HEK293T (cell line): ENCODE measurements around the gene COLEC11.

Source experiments
- BHLHE40 ChIP-seq: fragments of 450-650 bp; IDR thresholded peaks from 2 replicates; pipeline ENCODE4 v1.6.1; 2016; ENCODE audit warnings: mild to moderate bottlenecking, moderate library complexity, borderline replicate concordance
- ELF4 ChIP-seq: fragments of 450-650 bp; IDR thresholded peaks from 2 replicates; pipeline ENCODE4 v1.6.1; 2017; ENCODE audit warnings: antibody characterized with exemption
- FOXA1 ChIP-seq: fragments of 450-650 bp; IDR thresholded peaks from 2 replicates; pipeline ENCODE4 v1.6.1; 2016; ENCODE audit warnings: mild to moderate bottlenecking
- FOXK2 ChIP-seq: fragments of 450-650 bp; IDR thresholded peaks from 2 replicates; pipeline ENCODE4 v1.6.1; 2016; ENCODE audit warnings: mild to moderate bottlenecking
- FOXM1 ChIP-seq: fragments of 450-650 bp; IDR thresholded peaks from 2 replicates; pipeline ENCODE4 v1.6.1; 2017; ENCODE audit warnings: mild to moderate bottlenecking, borderline replicate concordance
- NFRKB ChIP-seq: fragments of 450-650 bp; IDR thresholded peaks from 2 replicates; pipeline ENCODE4 v1.6.1; 2016; ENCODE audit warnings: mild to moderate bottlenecking, moderate library complexity
- SP1 ChIP-seq: fragments of 450-650 bp; IDR thresholded peaks from 2 replicates; pipeline ENCODE4 v1.6.1; 2017
- SUZ12 ChIP-seq: fragments of 450-650 bp; IDR thresholded peaks from 2 replicates; pipeline ENCODE4 v1.6.1; 2016; ENCODE audit warnings: mild to moderate bottlenecking
- ZNF384 ChIP-seq: fragments of 450-650 bp; IDR thresholded peaks from 2 replicates; pipeline ENCODE4 v1.6.1; 2016

DNA sequence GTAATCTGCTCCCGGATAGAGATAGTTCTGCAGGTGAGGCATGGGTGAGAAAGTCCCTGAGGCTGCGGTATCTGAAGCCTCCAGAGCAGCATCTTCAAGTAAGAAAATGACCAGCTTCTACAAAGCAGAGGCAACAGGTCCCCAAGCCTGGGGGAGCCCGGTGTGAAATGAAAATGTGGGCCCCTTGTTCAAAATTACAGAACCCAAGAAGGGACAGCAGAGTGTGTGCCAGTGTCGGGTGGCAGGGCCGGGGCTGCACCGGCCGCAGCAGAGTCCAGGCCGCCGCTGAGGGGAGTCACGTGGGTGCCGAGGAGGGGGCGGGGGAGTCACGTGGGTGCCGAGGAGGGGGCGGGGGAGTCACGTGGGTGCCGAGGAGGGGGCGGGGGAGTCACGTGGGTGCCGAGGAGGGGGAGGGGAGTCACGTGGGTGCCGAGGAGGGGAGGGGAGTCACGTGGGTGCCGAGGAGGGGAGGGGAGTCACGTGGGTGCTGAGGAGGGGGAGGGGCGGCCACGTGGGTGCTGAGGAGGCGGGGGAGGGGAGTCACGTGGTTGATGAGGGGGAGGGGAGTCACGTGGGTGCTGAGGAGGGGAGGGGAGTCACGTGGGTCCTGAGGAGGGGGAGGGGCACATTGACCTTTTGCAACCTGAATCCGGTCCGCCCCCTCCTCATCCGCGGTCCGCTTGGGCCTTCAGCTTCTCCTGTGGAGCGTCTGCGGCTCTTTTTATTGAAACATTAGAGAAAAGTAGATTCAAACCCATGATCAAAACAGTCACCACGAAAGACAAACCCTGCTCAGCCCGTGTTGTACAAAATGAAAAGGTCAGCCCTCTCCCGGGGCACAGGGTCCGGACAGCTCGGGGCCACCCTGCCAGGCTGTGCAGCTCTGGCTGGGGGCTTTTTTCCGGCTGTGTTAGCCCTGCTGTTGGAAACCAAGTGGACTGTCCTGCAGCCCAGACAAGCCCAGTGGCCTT, 10.4 kb downstream of the COLEC11 start:
- TF ChIP-seq SP1 = no peak
- TF ChIP-seq BHLHE40 = no peak
- no peak for TF ChIP-seq ELF4
- no peak for TF ChIP-seq FOXM1
- no peak for TF ChIP-seq SUZ12
- TF ChIP-seq FOXK2 = no peak
- TF ChIP-seq ZNF384 = no peak
- TF ChIP-seq FOXA1 = no peak
- TF ChIP-seq NFRKB = no peak
